ENCODE measurements around the gene SLC12A3.

DNA sequence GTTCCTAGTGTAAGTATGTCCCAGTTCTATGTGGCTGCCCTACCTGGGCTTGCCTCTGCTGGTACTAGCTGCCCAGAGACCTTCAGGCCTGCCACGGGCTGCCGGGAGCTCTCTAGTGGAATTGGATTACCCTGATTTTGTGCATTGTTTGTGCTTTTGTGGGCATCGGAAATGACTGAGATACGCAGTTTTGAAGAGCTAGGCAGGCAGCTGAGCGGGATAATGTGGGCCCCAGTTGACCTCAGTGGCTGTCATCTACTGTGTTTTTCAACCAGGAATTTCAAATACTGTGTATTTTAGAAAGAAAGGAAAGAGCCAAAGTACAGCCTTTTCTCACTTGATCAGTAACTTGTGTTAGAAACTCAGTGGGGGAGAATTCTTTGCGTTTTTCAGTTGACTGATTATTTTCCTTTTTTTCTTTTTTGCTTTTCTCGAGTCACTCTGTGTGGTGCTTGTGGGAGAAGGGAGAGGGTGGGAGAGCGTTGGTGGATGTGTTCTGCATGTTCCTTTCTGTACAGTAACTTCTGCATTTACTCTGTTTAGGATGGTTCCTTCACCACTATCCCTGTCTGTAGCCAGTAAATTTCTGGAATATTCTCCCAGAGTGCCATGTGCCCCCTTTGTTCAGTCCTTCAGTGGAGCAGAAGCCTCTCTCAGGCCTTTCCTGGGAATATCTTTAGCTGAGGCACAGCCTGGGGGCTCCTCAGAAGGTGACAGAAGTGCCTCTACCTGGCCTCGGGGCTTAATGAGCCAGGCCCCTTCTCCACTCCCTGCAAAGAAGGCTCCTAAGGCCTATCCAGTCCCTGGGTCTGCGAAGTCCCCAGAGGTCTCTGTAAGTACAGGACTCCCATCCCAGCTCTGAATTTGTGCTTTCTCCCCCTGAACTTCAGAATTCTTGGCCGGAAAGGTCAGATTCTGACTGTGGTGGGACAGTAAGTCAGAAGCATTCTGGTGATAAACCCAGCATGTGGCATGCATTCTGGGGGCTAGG is 15.0 kb upstream of the SLC12A3 start:
- TF ChIP-seq ZNF274 (IDR thresholded peaks at IDR 0.05; ENCODE audit: low read depth, low read length) (no peak), YY1 (IDR thresholded peaks at IDR 0.05; ENCODE audit: insufficient read depth, insufficient read length) (no peak), SUZ12 (IDR thresholded peaks at IDR 0.05; ENCODE audit: extremely low read depth, insufficient read depth, insufficient read length) (no peak)
